GM23338 (cell line): ENCODE measurements around the gene LAMA1. TPM values are rescaled to one million over a fixed set of nuclear protein-coding genes. Genes with fewer than 3 reads are reported as not detected.

Source experiments
- ATAC-seq: fragments of 200-7000 bp; cut with Tn5 transposase; 3 replicates; pipeline ENCODE4 v1.9.1; 2020
- DNase-seq: peaks from one replicate; pipeline ENCODE4 v3.0.0-alpha.2; 2015; ENCODE audit warnings: low spot score
- H2AFZ ChIP-seq: fragments of 200-600 bp; sonication (generic); 2 replicates; pipeline ENCODE4 v1.8.0; 2016; ENCODE audit warnings: antibody characterized with exemption, mild to moderate bottlenecking, moderate library complexity
- H3F3A ChIP-seq: fragments of 200-600 bp; sonication (generic); replicated peaks from 2 replicates; pipeline ENCODE4 v1.8.0; 2017; ENCODE audit warnings: antibody characterized with exemption, mixed run types, low read depth
- H3K27ac ChIP-seq: fragments of 200-600 bp; sonication (generic); 2 replicates; pipeline ENCODE4 v1.6.1; 2016; ENCODE audit warnings: low read depth
- H3K27me3 ChIP-seq: fragments of 200-600 bp; sonication (generic); 2 replicates; pipeline ENCODE4 v1.8.0; 2016; ENCODE audit warnings: mild to moderate bottlenecking, mixed run types, moderate library complexity; ENCODE audit not compliant: insufficient read depth
- H3K36me3 ChIP-seq: fragments of 200-600 bp; sonication (generic); 2 replicates; pipeline ENCODE4 v1.8.0; 2016; ENCODE audit warnings: mild to moderate bottlenecking; ENCODE audit not compliant: insufficient read depth
- H3K4me1 ChIP-seq: fragments of 200-600 bp; sonication (generic); 2 replicates; pipeline ENCODE4 v1.8.0; 2016; ENCODE audit warnings: mild to moderate bottlenecking, moderate library complexity; ENCODE audit not compliant: insufficient read depth
- H3K4me2 ChIP-seq: fragments of 200-600 bp; sonication (generic); 2 replicates; pipeline ENCODE4 v1.7.1; 2017; ENCODE audit warnings: mixed run types
- H3K4me3 ChIP-seq: fragments of 200-600 bp; sonication (generic); 2 replicates; pipeline ENCODE4 v1.6.1; 2016; ENCODE audit warnings: mixed run types
- H3K79me2 ChIP-seq: fragments of 200-600 bp; sonication (generic); replicated peaks from 2 replicates; pipeline ENCODE4 v1.8.0; 2017; ENCODE audit warnings: mild to moderate bottlenecking; ENCODE audit not compliant: insufficient read depth
- H3K9me2 ChIP-seq: fragments of 200-600 bp; sonication (generic); 2 replicates; pipeline ENCODE4 v1.8.0; 2017; ENCODE audit not compliant: insufficient read depth
- H4K20me1 ChIP-seq: fragments of 200-600 bp; sonication (generic); replicated peaks from 2 replicates; pipeline ENCODE4 v1.8.0; 2017; ENCODE audit warnings: mild to moderate bottlenecking; ENCODE audit not compliant: insufficient read depth
- H3K27ac Mint-ChIP-seq: 2 replicates; pipeline ENCODE4 v1.8.0; 2020; ENCODE audit warnings: inconsistent platforms, mild to moderate bottlenecking, moderate library complexity, mixed read lengths
- H3K27me3 Mint-ChIP-seq: 3 replicates; pipeline ENCODE4 v1.8.0; 2022; ENCODE audit warnings: low read depth, mild to moderate bottlenecking, moderate library complexity, mixed read lengths, inconsistent platforms; ENCODE audit not compliant: insufficient read depth, poor library complexity
- H3K36me3 Mint-ChIP-seq: 3 replicates; pipeline ENCODE4 v1.8.0; 2021; ENCODE audit warnings: low read depth, mild to moderate bottlenecking, inconsistent platforms, moderate library complexity, mixed read lengths
- H3K4me1 Mint-ChIP-seq: 3 replicates; pipeline ENCODE4 v1.8.0; 2020; ENCODE audit warnings: mild to moderate bottlenecking, inconsistent platforms, mixed read lengths
- H3K4me3 Mint-ChIP-seq: 3 replicates; pipeline ENCODE4 v1.8.0; 2021; ENCODE audit warnings: moderate library complexity, mild to moderate bottlenecking, inconsistent platforms, mixed read lengths
- H3K9me3 Mint-ChIP-seq: 3 replicates; pipeline ENCODE4 v1.8.0; 2020; ENCODE audit warnings: moderate library complexity, mild to moderate bottlenecking, inconsistent platforms, mixed read lengths
- EZH2 ChIP-seq: fragments of 200-600 bp; sonication (generic); IDR thresholded peaks from one replicate; pipeline ENCODE4 v1.8.0; 2017; ENCODE audit warnings: antibody characterized with exemption, mild to moderate bottlenecking, low read depth; ENCODE audit not compliant: unreplicated experiment
- EZH2phosphoT487 ChIP-seq: fragments of 200-600 bp; sonication (generic); IDR thresholded peaks from one replicate; pipeline ENCODE4 v1.8.1; 2018; ENCODE audit warnings: antibody characterized with exemption; ENCODE audit not compliant: unreplicated experiment
- JUNB ChIP-seq: IDR thresholded peaks from one replicate; pipeline ENCODE4 v1.6.1; 2016; ENCODE audit warnings: antibody characterized with exemption; ENCODE audit not compliant: unreplicated experiment
- NANOG ChIP-seq: IDR thresholded peaks from 2 replicates; pipeline ENCODE4 v1.6.1; 2016; ENCODE audit warnings: antibody characterized with exemption, borderline replicate concordance
- POLR2AphosphoS5 ChIP-seq: IDR thresholded peaks from 2 replicates; pipeline ENCODE4 v1.6.1; 2016; ENCODE audit warnings: antibody characterized with exemption, low read depth
- STAT1 ChIP-seq: IDR thresholded peaks from one replicate; pipeline ENCODE4 v1.6.1; 2016; ENCODE audit warnings: antibody characterized with exemption; ENCODE audit not compliant: unreplicated experiment
- ZNF114 ChIP-seq: fragments of 250-450 bp; sonication (Bioruptor Pico); IDR thresholded peaks from 2 replicates; pipeline ENCODE4 v1.5.0; 2020; ENCODE audit warnings: mild to moderate bottlenecking, moderate library complexity
- ZNF331 ChIP-seq: fragments of 250-450 bp; sonication (Bioruptor Pico); IDR thresholded peaks from 2 replicates; pipeline ENCODE4 v1.5.0; 2020; ENCODE audit warnings: low read depth, mild to moderate bottlenecking, moderate library complexity
- polyA plus RNA-seq: library from polyadenylated mRNA; unstranded; fragments of >200 nt; fragmentation: Nextera tagmentation; extraction: Ambion mirVana; gene quantifications from 2 replicates; pipeline ENCODE4 v1.2.1, GENCODE V29; 2016
- total RNA-seq: library from RNA; depleted of rRNA; stranded (reverse); fragments of >200 nt; shearing (Covaris generic); gene quantifications from 2 replicates; pipeline ENCODE4 v1.2.3, GENCODE V29; 2014
- TF ChIP-seq, protein P1 (sequence below), 2 experiments: fragments of 200-600 bp in 1 of 2; sonication (generic) in 1 of 2; conservative IDR thresholded peaks; 2 replicates each; pipeline versions ENCODE4 v1.5.1 to v1.6.1; 2016 to 2017; ENCODE audit warnings: antibody characterized with exemption in 2 of 2, low read depth in 2 of 2, mild to moderate bottlenecking in 2 of 2, moderate library complexity in 1 of 2
- TF ChIP-seq, protein P2 (sequence below): fragments of 250-450 bp; sonication (Bioruptor Pico); IDR thresholded peaks from 2 replicates; pipeline ENCODE4 v1.5.0; 2020; ENCODE audit warnings: mild to moderate bottlenecking, moderate library complexity
- TF ChIP-seq, protein P3 (sequence below): IDR thresholded peaks from one replicate; pipeline ENCODE4 v1.6.1; 2018; ENCODE audit warnings: antibody characterized with exemption; ENCODE audit not compliant: unreplicated experiment
- TF ChIP-seq, protein P4 (sequence below): IDR thresholded peaks from 2 replicates; pipeline ENCODE4 v1.6.1; 2016; ENCODE audit warnings: antibody characterized with exemption

The LAMA1 gene
- total and polyA plus RNA-seq, 2 experiments from 2014 or later, result 14.8 to 52.3 TPM

DNA sequence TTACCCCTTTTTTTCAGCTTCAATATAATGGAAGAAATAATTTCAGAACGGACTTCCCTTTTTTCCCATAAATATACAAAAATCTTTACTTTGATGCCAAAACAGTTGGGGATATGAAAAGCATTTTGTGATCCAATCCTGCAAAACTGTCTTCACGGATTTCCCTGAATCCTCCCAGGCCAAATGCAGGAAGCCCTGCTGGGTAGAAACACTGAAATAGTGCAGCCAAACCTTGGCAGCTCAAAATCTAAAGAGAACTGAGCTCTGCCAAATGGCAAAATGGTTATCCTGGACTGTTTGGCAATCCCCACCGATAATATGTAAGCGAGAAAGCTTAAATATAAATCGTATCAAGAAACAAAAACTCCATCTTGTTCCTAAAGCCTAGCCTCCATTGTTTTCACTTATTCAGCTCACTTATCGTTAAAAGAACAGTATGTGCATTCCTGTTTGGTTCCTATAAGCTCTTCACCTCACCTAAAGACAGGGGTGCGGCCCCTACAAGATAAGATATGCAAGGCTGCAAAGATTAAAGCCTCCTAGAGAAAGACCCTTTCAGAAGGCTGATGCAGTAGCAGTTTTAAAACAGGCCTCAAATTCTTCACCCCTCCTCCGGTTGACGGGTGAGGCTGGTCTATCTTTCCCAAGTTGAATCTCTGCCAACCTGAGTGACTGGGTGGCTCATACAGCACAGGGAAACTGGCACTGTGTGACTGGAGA, 48.6 kb downstream of the LAMA1 start:
- TF ChIP-seq EZH2phosphoT487 (no peak), EZH2 (no peak), NANOG (no peak), JUNB (no peak), ZNF331 (CRISPR knock-in tag) (no peak), POLR2AphosphoS5 (no peak), STAT1 (no peak), ZNF114 (CRISPR knock-in tag) (no peak)
- TF ChIP-seq, protein P1, sequence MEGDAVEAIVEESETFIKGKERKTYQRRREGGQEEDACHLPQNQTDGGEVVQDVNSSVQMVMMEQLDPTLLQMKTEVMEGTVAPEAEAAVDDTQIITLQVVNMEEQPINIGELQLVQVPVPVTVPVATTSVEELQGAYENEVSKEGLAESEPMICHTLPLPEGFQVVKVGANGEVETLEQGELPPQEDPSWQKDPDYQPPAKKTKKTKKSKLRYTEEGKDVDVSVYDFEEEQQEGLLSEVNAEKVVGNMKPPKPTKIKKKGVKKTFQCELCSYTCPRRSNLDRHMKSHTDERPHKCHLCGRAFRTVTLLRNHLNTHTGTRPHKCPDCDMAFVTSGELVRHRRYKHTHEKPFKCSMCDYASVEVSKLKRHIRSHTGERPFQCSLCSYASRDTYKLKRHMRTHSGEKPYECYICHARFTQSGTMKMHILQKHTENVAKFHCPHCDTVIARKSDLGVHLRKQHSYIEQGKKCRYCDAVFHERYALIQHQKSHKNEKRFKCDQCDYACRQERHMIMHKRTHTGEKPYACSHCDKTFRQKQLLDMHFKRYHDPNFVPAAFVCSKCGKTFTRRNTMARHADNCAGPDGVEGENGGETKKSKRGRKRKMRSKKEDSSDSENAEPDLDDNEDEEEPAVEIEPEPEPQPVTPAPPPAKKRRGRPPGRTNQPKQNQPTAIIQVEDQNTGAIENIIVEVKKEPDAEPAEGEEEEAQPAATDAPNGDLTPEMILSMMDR (conservative IDR thresholded peaks at IDR 0.05; ENCODE audit: low read depth in 2 of 2), result no peak
- TF ChIP-seq, protein P2, sequence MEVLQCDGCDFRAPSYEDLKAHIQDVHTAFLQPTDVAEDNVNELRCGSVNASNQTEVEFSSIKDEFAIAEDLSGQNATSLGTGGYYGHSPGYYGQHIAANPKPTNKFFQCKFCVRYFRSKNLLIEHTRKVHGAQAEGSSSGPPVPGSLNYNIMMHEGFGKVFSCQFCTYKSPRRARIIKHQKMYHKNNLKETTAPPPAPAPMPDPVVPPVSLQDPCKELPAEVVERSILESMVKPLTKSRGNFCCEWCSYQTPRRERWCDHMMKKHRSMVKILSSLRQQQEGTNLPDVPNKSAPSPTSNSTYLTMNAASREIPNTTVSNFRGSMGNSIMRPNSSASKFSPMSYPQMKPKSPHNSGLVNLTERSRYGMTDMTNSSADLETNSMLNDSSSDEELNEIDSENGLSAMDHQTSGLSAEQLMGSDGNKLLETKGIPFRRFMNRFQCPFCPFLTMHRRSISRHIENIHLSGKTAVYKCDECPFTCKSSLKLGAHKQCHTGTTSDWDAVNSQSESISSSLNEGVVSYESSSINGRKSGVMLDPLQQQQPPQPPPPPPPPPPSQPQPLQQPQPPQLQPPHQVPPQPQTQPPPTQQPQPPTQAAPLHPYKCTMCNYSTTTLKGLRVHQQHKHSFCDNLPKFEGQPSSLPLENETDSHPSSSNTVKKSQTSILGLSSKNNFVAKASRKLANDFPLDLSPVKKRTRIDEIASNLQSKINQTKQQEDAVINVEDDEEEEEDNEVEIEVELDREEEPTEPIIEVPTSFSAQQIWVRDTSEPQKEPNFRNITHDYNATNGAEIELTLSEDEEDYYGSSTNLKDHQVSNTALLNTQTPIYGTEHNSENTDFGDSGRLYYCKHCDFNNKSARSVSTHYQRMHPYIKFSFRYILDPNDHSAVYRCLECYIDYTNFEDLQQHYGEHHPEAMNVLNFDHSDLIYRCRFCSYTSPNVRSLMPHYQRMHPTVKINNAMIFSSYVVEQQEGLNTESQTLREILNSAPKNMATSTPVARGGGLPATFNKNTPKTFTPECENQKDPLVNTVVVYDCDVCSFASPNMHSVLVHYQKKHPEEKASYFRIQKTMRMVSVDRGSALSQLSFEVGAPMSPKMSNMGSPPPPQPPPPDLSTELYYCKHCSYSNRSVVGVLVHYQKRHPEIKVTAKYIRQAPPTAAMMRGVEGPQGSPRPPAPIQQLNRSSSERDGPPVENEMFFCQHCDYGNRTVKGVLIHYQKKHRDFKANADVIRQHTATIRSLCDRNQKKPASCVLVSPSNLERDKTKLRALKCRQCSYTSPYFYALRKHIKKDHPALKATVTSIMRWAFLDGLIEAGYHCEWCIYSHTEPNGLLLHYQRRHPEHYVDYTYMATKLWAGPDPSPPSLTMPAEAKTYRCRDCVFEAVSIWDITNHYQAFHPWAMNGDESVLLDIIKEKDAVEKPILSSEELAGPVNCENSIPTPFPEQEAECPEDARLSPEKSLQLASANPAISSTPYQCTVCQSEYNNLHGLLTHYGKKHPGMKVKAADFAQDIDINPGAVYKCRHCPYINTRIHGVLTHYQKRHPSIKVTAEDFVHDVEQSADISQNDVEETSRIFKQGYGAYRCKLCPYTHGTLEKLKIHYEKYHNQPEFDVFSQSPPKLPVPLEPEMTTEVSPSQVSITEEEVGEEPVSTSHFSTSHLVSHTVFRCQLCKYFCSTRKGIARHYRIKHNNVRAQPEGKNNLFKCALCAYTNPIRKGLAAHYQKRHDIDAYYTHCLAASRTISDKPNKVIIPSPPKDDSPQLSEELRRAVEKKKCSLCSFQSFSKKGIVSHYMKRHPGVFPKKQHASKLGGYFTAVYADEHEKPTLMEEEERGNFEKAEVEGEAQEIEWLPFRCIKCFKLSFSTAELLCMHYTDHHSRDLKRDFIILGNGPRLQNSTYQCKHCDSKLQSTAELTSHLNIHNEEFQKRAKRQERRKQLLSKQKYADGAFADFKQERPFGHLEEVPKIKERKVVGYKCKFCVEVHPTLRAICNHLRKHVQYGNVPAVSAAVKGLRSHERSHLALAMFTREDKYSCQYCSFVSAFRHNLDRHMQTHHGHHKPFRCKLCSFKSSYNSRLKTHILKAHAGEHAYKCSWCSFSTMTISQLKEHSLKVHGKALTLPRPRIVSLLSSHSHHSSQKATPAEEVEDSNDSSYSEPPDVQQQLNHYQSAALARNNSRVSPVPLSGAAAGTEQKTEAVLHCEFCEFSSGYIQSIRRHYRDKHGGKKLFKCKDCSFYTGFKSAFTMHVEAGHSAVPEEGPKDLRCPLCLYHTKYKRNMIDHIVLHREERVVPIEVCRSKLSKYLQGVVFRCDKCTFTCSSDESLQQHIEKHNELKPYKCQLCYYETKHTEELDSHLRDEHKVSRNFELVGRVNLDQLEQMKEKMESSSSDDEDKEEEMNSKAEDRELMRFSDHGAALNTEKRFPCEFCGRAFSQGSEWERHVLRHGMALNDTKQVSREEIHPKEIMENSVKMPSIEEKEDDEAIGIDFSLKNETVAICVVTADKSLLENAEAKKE (CRISPR knock-in tag), result no peak
- TF ChIP-seq, protein P3, sequence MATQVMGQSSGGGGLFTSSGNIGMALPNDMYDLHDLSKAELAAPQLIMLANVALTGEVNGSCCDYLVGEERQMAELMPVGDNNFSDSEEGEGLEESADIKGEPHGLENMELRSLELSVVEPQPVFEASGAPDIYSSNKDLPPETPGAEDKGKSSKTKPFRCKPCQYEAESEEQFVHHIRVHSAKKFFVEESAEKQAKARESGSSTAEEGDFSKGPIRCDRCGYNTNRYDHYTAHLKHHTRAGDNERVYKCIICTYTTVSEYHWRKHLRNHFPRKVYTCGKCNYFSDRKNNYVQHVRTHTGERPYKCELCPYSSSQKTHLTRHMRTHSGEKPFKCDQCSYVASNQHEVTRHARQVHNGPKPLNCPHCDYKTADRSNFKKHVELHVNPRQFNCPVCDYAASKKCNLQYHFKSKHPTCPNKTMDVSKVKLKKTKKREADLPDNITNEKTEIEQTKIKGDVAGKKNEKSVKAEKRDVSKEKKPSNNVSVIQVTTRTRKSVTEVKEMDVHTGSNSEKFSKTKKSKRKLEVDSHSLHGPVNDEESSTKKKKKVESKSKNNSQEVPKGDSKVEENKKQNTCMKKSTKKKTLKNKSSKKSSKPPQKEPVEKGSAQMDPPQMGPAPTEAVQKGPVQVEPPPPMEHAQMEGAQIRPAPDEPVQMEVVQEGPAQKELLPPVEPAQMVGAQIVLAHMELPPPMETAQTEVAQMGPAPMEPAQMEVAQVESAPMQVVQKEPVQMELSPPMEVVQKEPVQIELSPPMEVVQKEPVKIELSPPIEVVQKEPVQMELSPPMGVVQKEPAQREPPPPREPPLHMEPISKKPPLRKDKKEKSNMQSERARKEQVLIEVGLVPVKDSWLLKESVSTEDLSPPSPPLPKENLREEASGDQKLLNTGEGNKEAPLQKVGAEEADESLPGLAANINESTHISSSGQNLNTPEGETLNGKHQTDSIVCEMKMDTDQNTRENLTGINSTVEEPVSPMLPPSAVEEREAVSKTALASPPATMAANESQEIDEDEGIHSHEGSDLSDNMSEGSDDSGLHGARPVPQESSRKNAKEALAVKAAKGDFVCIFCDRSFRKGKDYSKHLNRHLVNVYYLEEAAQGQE, result no peak
- TF ChIP-seq, protein P4, sequence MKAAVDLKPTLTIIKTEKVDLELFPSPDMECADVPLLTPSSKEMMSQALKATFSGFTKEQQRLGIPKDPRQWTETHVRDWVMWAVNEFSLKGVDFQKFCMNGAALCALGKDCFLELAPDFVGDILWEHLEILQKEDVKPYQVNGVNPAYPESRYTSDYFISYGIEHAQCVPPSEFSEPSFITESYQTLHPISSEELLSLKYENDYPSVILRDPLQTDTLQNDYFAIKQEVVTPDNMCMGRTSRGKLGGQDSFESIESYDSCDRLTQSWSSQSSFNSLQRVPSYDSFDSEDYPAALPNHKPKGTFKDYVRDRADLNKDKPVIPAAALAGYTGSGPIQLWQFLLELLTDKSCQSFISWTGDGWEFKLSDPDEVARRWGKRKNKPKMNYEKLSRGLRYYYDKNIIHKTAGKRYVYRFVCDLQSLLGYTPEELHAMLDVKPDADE, result no peak
- no peak overlapping the region for H3K4me3 Mint-ChIP-seq

More for the DNA sequence above, 48.6 kb downstream of the LAMA1 start:
- H3K4me2 ChIP-seq, result no peak overlapping the region
- Mint-ChIP-seq H3K36me3 (no peaks in the 10 kb centered on the region; the same call in 2 of the 3 replicates), H3K4me1 (peaks cover 15% of the 10 kb centered on the region), H3K27me3 (peaks cover 3% of the 10 kb centered on the region), H3K9me3 (no peaks in the 10 kb centered on the region), H3K27ac (peak overlapping the region; percentile 61)
- no peaks in the 10 kb centered on the region for H3F3A ChIP-seq
- no peak for DNase-seq
- no peaks in the 10 kb centered on the region for H3K9me2 ChIP-seq
- H3K79me2 ChIP-seq, result no peaks in the 10 kb centered on the region
- H2AFZ ChIP-seq, result no peak overlapping the region
- H3K4me1 ChIP-seq, result no peaks in the 10 kb centered on the region; the same call in 1 of the 2 replicates
- ATAC-seq, result no peak
- H3K27me3 ChIP-seq, result no peaks in the 10 kb centered on the region
- no peaks in the 10 kb centered on the region for H3K36me3 ChIP-seq
- no peak overlapping the region for H3K27ac ChIP-seq
- H4K20me1 ChIP-seq, result no peaks in the 10 kb centered on the region
- no peak overlapping the region for H3K4me3 ChIP-seq
